ENCODE data around the gene UBL7.
"Not testable (repeated sequence)": the region's sequence is repeated elsewhere in the genome, so short reads cannot be mapped to it uniquely, and the experiment has no call there.

UBL7 gene, protein sequence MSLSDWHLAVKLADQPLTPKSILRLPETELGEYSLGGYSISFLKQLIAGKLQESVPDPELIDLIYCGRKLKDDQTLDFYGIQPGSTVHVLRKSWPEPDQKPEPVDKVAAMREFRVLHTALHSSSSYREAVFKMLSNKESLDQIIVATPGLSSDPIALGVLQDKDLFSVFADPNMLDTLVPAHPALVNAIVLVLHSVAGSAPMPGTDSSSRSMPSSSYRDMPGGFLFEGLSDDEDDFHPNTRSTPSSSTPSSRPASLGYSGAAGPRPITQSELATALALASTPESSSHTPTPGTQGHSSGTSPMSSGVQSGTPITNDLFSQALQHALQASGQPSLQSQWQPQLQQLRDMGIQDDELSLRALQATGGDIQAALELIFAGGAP

DNA sequence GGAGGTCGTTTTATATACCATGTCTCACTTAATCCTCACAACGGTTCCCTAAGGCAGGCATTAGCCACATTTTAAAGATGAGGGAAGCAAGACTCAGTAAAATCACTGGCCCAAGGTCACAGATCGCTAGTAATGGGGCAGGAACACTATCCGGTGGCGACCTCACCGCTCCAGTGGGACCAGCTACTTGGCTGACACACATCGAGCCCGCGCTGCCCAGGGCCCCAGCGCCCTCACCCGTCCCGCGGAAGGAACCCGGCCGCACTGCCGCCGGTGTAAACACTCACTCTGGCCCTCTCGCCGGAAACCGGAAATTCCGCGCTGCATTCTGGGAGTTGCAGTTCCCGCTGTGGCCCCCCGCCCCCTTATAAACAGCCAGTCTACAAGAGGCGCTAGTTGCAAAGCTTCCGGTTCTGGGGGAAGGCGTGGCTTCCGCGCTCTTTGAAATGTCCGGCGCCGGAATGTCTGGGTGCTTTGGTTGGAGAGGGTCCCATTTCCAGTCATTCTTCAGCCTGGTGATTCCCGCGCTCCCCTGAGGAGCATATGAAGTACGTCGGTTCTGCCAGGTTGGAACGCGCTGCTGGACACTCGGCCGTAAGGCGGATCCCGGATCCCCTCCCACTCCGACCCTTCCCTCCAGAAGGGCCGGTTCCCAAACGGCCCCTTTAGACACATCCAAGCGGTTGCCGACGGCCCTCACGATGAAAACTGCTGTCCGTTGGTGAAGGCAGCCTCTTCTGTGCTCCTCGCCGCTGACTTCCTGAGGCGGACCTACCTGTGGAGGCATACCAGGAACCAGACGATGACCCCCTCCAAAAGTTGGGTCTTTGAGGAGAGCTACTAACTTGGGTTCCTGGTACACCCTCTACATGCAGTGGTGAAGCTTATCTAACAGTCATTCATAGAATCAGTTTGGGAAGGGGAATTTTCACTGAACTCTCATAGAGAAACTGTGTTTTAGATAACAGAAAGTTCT lies at the start of gene UBL7:
UBL7 (minus strand) TSS at position 290 of the 976 bp plus-strand sequence. CDS start 2,293 bp downstream, outside the sequence.
- peak; percentile 95 to 96 for DNase-seq

DNA sequence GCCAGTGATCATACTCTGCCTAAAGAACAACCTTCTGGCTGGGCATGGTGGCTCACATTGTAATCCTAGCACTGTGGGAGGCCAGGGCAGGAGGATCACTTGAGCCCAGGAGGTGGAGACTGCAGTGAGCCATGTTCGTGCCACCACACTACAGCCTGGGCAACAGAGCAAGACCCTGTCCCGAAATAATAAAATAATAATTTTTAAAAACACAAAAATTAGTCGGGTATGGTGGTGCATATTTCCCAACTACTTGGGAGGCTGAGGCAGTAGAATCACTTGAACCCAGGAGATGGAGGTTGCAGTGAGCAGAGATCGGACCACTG lies 45.5 kb upstream of the UBL7 start:
- no peak for DNase-seq

DNA sequence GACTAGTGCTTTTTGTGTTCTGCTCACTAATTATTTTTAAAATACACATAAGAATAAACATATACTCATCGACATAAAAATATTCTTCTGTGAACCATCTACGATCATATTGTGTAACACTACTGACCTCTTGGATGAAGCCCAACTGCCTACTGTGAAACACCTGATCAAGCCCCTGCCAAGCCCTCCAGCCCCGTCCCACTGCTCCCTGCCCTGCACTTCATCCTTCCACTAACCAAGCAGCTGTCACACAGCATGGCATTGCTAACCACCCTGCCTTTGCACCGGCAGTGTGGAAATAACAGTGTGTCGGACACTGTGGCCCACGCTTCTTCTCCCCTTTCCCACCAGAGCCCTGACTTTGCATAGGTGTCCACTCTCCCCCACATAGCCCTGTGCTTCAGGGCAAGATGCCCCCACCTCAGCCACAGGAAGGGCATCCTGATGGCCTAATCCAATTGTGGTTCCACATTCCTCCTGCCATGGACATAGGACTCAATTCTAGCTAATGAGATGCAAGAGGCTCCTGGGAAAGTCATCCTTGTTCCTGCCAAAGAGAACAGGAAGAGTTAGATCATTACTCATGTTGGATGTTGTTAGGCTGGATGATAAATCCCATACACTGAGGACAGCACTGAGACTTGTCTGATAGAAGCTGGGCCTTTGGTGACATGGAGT lies 45.0 kb upstream of the UBL7 start:
- DNase-seq: no peak

DNA sequence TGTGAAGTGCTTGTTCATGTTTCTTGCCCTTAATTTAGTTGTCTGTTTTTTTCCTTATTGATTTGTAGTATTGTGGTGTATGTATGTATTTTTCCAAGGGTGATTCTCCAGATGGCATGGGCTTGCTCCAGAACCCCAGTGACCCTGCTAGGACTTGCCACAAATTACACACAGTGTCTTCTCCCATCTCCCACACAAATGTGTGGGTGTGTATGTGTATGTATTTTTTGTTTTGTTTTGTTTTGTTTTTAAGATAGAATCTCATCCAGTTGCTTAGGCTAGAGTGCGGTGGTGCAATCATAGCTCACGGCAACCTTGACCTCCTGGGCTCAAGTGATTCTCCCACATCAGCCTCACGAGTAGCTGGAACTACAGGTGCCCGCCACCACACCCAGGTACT lies 43.9 kb upstream of the UBL7 start:
- no peak for DNase-seq

DNA sequence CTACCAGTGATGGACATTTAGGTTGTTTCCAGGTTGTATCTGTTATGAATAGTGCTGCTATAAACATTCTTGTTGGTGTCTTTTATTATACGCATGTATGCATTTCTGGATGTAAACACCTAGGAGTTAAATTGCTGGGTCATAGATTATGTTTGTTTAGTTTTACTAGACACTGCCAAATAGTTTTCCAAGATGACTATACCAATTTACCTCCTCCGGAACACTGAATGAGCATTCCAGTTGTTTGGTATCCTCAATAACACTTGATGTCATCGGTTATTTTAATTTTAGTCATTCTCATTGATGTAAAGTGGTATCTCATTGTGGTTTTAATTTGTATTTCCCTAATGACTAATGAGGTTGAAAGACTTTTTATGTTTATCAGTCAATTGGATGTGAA lies 43.5 kb upstream of the UBL7 start:
- DNase-seq: no peak

DNA sequence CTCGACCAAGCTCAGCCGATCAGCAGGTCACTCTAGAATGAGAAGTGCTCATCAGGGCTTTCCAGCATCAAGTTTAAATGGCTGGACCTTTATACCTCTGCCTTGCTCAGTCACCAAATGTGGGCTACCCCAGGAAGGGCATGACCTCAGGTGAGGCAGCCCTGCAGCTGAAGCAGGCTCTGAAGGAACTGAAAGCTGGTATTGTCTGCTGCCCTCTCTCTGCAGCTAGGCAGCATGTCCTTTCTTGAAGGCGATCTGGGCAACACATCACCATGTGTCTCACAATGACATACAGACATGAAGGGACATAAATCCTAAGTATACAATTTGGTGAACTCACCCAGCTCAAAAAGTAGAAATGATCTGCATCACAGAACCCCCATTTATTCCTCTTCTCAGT lies 41.3 kb upstream of the UBL7 start:
- DNase-seq: no peak

DNA sequence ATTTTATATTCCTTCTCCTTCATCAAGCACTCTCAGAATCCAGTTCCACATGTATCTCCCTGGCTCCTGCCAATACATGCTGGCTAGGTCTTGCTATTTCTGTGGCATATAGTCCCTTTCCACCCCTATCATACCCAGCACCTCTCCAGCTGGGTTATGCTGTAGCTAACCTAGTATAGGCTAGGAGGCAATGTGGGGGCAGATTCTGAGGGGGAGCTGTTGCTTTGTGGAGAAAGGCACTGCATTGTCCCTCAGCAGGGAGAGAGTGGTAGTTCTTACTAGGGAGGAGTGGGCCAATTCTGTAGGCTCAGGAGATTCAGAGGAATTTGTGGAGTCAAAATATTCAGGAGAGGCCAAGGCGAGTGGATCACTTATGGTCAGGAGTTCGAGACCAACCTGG lies 39.4 kb upstream of the UBL7 start:
- no peak for DNase-seq

DNA sequence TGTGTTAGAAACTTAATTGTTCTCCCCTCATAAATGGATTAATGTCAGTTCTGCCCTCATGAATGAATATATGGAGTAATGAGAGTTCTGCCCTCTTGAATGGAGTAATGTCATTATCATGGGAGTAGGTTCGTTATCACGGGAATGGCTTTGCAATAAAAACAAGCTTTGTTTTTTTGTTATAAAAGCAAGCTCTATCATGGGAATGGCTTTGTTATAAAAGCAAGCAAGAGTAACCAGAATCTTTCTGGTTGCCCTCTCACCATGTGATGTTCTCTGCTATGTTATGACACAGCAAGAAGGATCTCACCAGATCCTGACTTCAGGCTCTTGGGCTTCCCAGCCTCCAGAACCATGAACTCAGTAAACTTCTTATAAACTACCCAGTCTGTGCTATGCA lies 38.4 kb upstream of the UBL7 start:
- no peak for DNase-seq

DNA sequence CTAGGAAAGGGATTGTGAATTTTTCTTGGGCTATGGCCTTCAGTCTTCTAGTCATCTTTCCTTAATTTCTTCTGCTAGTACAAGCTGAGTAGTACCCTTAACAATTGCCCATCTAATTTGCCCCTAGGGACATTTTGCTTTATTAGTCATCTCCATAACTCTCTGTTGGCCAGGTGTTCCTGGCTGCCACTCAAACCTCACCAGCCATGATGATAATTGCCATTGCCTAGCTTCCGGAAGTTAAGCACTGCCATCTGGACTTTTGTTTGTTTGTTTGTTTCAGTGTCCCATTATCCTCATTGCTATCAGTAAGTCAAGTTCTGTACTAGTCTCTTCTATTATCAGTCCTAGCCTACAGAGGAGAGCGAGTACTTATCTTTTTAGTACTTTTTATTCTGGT lies 36.6 kb upstream of the UBL7 start:
- no peak for DNase-seq

DNA sequence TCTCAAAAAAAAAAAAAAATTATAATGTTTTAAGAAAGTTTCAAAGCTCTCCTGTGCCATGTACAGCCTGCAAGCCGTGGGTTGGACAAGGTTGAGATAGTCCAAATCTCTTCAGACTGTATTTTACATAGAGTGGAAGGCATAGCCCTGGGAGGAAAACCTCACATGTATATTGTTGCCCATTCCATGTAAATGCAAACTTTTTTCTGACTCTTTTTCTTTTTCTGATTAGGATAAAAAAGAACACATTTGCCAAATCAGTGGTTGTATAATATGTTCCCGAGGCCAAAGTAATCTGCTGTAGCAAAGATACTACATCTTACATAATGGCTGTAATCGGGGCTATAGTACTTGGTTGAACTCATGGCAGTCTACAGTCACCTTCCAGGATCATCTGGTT lies 35.7 kb upstream of the UBL7 start:
- DNase-seq: no peak

DNA sequence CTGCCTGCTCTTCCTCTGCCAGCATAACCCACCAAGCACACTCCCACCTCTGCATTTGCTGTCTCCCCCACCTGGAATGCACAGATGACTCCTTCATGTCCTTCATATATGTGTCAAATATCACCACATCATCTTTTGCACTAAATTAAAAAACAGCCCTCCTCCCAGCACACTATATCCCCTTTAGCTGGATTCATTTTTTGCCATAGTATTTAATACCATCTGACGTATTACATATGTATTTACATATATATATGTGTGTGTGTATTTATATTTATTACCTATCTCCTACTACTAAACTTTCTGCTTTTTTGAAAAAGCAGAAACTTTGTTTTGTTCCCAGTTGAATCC lies 29.4 kb upstream of the UBL7 start:
- no peak for DNase-seq

DNA sequence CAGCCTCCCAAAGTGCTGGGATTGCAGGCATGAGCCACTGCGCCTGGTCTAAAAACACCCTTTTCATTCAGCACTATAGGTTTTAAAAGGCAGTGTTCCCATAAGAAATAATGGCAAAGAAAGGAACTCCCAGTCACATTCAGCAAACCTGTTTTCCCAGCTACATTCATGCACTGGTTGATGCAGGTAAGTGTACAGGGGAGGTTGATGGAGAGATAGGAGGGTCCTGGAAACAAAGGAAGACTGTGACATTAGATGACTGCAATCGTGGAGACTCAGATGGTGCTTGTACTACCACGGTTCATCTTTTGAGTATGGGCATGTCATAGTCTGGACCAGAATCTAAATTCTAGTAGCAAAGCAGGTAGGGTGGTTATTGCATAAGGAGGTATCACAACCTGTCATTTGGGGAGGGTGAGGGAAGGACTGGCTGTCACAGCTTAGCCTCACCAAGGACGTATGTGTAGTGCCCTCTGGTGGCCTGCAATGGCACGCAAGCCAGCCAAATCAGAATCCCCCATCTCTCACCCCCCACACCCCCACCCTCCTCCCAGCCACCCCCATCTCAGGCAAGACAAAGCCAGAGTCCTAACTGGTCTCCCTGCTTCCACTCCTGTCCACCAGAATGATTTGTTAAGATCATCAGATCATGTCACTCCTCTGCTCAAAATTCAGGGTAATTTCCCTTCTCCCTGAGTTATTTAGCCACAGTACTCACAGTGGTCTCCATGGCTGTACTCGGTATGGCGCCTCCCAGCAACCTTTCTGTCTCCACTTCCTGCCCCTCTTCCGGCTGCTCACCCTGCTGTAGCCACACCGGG lies 28.8 kb upstream of the UBL7 start:
- DNase-seq: peak; percentile 73 to 77

DNA sequence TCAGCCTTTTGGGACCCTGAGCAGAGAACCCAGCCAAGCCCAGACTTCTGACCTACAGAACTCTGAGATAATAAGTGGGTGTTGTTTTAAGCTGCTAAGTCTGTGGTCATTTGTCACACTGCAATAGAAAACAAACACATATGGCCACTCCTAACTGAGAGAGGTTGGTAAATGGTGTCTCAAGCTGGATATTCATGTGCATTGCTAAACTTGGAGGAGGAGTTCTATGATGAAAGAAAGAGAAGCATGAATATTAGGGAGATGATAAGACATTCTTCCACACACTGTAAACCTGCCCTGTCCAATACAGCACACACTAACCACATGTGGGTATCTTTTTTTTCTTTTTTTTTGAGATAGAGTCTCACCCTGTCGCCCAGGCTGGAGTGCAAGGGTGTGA lies 27.8 kb upstream of the UBL7 start:
- DNase-seq: no peak

DNA sequence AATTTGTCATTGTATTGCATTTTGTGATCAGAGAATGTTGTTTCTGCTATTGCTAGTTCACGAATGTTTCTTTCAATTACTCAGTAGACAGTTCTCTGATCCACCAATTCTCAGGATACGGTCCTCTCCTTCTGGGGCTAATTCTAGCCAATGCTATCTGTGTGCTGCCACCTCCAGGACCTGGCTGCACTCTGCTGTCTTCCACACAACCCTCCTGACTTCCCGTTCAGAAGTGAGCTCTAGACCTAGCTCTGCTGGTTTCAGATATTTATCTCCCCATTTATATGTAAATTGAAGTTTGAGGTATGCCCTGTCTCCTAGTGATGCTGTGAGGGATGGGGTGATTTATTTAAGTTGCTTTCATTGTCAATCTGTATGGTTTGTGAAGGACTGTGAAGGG lies 21.7 kb upstream of the UBL7 start:
- no peak for DNase-seq

DNA sequence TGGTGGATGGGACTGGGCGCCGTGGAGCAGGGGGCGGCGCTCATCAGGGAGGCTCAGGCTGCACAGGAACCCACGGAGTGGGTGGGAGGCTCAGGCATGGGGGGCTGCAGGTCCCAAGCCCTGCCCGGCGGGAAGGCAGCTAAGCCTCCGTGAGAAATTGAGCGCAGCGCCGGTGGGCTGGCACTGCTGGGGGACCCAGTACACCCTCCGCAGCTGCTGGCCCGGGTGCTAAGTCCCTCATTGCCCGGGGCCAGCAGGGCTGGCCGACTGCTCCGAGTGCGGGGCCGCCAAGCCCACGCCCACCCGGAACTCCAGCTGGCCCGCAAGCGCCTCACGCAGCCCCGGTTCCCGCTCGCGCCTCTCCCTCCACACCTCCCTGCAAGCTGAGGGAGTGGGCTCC lies 19.4 kb upstream of the UBL7 start:
- not testable (repeated sequence) for DNase-seq

DNA sequence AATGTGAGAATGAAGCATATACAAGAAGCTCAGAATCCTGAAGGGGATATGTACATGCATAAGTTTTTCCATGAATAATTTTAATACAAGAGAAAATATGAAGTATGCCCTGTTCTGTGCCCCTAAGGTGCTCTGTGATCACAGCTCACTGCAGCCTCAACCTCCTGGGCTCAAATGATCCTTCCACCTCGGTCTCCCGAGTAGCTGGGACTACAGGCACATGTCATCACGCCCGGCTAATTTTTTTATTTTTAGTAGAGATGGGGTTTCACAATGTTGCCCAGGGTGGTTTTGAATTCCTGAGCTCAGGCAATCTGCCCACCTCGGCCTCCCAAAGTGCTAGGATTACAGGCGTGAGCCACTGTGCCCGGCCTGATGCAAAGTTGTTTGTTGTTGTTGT lies 10.7 kb upstream of the UBL7 start:
- DNase-seq: not testable (repeated sequence)

DNA sequence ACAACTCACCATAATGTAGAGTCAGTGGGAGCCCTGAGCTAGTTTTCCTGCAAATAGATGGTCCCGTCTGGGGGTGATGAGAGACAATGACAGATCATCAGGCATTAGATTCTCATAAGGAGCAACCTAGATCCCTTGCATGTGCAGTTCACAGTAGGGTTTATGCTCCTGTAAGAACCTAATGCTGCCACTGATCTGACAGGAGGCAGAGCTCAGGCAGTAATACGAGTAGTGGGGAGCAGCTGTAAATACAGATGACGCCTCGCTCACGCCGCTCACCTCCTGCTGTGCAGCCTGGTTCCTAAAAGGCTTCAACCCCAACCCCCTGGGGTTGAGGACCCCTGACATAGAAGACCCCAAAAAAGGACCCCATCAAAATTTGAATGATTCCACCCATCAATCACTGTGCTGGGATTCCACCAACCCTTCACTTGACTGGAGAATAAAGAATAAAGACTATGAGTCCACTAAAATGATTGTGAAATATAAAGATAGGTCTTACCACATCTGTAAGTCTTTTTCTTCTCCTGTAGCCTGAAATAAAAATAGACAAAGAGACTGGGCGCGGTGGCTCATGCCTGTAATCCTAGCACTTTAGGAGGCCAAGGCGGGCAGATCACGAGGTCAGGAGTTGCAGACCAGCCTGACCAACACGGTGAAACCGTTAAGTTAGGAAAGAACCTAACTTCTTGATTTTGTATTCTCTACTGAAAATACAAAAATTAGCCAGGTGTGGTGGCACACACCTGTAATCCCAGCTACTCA lies 9.9 kb upstream of the UBL7 start:
- DNase-seq: no peak

DNA sequence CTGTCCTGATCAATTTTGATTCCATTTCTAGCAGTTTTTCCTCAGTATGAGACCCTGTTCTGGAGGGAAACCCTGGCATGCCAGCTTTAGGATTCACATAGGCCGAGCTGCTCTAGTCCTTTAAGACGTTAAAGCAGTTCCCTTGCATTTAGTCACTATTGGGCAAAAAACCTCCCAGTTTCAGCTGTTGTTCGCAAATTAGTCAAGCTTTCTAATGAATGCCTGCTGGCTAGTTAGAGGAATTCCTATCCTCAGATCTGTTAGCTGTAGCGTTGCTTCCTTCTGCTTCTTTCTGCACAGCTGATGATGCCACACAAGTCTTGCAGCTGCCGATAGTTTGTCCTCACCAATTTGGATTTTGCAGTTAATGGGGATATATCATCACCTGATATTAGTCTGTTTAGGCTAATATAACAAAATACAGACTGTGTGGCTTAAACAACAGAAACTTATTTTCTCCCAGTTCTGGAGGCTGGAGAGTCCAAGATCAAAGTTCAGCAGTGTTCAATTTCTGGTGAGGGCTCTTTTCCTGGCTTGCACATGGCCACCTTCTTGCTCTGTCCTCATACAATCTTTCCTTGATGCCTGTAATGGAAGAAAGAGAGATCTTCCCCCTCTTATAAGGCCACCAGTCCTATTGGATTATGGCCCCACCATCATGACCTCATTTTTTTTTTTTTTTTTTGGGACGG lies 7.5 kb upstream of the UBL7 start:
- no peak for DNase-seq

DNA sequence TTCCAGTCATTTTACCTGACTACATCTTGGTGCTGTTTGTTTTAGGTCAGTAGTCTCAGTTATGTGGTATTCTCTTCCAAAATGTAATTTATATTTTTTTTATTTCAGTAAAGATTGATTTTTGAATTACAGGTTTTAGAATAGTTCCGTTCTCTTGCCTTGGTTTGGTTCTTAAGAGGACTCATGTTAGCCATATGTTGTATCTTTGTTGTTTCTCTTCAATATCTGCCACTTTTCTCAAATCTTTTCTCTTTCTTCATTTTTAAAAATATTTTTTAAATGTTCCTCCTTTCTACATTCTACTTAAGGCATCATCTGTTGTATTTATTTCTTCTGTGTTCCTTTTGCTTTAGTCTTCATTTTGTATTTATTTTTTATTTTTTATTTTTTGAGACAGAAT lies 5.6 kb upstream of the UBL7 start:
- DNase-seq: no peak

DNA sequence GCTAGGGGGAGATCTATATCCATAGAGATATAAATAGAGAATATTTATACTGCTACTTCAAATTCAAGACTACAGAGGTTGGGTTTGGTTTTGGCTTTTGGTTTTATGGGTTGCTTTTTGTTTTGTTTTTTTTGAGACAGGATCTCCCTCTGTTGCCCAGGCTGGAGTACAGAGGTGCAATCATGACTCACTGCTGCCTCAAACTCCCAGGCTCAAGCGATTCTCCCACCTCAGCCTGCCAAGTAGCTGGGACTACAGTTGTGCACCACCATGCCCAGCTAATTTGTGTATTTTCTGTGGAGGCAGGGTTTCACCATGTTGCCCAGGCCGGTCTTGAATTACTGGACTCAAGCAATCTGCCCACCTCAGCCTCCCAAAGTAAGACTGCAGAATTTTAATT lies 3.9 kb upstream of the UBL7 start:
- no peak for DNase-seq

DNA sequence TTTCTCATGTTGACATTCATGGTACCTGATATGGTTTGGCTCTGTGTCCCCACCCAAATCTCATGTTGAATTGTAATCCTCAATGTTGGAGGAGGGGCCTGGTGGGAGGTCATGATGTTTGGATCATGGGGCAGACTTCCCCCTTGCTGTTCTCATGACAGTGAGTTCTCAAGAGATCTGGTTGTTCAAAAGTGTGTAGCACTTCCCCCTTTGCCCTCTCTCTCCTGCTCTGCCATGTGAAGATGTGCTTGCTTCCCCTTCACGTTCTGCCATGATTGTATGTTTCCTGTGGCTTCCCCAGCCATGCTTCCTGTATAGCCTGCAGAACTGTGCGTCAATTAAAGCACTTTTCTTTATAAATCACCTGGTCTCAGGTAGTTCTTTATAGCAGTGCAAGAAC lies 3.3 kb upstream of the UBL7 start:
- peak in 1 of 2 donors; percentile 11 for DNase-seq

Data from CD4-positive, alpha-beta T cell treated with Interleukin-1 beta for 1 hour (primary cell).